Fibroblast of skin of scalp (primary cell): Measurements from ENCODE around the gene EPHB1.
A peak's percentile ranks its signal among the peaks of the same experiment; 100 is the strongest.

Source experiments
- DNase-seq: peaks from one replicate; pipeline ENCODE4 v3.0.0-alpha.2; 2013

EPHB1 gene

GRCh38 chr3:134916276-134916961 is 121.4 kb downstream of the EPHB1 start:
- DNase-seq = no peak

DNA sequence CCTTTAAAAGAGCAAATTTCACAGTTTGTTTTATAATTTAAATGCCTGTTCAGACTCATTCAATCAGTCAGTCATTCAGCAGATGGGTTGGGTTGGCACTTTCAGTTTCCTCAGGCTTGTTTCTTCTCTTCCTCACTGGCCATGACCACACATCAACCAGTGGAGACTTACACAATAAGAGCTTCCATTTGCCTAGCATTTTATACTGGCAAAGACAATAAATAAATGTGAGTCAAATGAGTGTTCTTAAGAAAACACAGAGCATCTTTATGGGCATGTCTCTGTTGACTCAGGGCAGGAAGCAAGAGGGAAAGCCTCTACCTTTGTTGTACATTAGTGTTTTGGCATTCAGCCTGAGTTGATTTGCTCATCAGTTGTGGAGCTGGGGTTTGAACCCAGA is 122.6 kb downstream of the EPHB1 start:
- DNase-seq = no peak

GRCh38 chr3:134918441-134918840 is 123.4 kb downstream of the EPHB1 start:
- no peak for DNase-seq

GRCh38 chr3:134922101-134922500 is 127.0 kb downstream of the EPHB1 start:
- DNase-seq = no peak

- DNase-seq = no peak
Observed at GRCh38 chr3:134922866-134923265, 127.8 kb downstream of the EPHB1 start.

GRCh38 chr3:134923286-134923685 is 128.2 kb downstream of the EPHB1 start:
- DNase-seq = no peak

DNA sequence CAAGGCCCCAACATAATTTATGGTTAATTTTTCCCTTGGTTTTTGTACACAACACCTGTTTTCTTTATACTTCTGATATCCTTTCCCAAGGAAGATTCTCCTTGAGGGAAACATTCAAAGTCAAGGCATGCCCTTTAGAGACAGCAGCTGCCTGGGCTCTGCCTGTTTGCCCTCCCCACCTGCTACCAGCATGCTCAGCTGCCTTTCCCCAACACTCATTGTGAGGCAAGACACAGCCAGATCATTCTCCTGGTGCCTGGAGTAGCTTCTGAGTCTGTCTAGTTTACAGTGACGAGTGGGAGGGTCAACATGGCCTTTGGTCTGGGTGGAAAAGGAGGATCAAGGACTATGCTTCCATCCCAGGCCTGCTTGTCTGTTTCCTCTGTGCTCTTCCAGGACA is 132.5 kb downstream of the EPHB1 start:
- no peak for DNase-seq

DNA sequence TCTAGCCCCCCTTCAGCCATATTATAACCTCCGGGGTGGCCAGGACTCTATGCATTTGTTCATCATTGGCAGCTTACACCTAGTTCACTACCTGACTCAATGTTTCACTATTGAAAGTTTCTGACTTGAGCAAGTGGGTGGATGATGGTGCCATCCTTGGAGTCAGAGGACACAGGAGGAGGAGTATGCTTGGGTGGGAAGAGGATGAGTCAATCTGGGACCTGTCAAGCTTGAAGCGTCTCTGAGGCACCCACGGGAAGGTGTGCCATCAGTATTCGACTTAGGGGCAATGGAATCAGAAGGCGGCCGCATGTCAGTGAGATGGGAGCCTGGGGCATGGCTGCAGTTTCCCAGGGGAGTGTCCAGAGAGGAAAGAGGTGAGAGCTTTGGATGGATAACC is 133.3 kb downstream of the EPHB1 start:
- DNase-seq = no peak

- no peak for DNase-seq
Observed at GRCh38 chr3:134928819-134929218, 133.8 kb downstream of the EPHB1 start.

DNA sequence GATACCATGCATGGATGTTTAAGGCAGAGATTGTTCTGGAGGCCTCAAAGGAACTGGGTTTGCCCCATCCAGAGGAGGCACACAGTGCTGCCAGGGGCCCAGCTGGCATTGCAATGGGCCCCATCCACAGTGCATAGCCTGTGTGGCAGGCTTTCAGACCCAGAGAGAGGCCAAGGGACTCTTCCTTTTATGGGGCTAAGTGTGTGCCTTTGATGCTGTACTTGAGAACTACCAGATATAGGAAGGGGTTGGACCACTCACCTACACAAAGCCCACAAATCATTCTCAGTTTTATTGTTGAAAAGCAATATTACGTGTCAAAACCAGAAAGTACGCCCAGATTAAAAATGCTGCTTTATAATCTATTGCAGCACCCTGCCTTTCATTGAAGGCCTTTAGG is 134.9 kb downstream of the EPHB1 start:
- no peak for DNase-seq

DNA sequence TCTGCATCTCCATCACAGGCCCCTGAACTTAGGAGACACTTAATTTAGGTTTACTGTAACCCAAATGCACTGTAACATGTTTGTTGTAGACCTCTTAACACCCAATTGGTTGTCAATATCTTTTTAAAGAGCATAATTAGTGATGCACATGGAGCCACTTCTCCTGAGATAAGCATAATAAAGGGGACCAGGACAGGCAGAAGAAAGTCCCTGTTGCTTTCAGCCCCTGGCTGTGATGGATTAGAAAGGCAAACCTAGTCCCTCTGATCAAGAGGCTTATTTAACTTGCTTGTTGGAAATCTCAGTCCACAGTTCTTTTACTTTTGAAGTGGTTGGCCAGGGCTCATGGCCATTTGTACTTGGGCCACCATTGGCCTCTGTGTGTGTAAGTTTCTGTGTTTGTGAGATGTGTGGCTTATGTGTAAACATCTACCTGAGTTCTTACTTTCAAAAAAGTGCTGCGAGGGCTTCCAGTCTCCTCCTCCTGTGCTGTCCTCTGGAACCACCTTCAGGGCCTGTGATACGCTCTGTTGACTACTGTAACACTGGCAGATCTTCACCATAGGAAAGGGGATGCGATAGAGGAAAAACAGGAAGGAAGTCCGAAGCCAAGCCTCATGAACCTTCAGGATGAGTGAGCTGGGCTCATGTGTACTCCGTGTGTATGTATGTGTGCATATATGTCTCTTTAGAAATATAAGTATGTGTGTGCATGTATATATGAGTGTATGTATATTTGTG is 136.2 kb downstream of the EPHB1 start:
- no peak for DNase-seq

DNA sequence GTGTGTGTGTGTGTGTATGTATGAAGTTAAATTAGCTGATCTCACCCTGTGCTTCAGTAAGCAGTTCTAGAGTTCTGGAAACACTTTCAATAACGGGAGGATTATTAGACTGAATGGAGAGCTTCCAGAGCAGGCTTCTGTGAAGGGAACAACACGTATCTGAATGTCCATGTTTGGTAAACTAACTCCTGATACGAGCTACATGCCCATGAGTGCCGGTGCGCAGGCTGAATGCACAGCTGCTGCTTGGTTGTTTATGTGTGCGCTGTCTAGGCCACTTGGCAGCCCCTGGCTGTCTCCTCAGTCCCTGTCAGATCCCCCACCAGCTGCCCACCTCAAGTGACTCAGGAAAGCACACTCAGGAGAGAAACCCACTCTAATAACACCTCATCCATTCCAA is 137.0 kb downstream of the EPHB1 start:
- DNase-seq = no peak

- DNase-seq = no peak
Observed at GRCh38 chr3:134933997-134934396, 138.9 kb downstream of the EPHB1 start.

DNA sequence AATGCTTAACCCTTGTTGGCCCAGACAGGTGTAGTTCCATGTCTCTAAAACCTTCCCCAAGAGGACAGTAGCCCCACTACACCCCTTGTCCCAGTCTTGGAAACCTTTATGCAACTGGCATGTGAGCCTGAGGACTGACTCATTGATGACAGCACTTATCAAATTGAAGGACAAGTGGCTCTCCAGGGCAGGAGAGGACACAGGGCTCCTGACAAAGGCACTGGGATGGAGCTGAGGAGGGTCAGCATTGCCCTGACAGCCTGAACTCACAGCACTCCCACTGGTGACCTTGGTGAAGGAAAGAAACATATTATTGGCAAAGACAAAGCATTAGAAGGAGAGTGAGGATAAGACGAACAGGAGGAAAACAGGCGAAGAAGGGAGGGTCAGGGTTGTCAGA is 139.9 kb downstream of the EPHB1 start:
- DNase-seq = no peak

DNA sequence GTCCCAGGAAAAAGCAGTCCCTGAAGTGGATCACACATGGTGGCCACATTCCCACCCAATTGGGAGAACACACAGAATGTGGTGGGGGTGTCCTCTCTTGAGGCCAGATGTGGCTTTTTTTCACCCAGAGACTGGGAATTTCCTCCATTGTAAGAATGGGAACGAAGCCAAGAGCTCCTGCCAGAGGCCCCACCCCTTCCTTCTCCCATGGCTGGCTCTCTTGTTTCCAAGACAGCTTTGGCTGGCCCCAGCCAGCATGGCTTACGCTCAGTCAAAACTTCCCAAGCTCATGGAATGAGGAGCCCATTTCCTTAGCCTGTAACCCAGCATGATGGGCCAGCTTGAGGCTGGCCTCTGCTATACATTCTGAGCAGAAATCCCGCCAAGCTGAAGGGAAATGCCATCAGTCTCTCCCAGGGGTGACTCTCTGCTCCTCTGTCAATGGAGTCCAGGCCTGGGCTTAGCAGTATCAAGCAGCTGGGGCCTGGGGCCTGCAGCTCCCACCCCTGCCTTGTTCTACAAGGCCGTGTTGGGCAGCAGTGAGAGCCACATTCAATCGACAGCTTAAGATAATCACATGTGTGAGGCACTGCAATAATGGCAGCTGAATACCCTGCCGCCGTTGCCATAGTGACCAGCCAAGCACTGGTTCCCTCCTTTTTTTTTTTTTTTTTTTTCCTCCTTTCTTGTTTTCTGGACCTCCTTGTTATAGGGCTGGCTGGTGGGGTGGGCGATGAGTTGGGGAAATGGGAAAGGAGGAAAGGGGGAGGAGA is 142.4 kb downstream of the EPHB1 start:
- peak; percentile 14 for DNase-seq

- DNase-seq = no peak
Observed at GRCh38 chr3:134938029-134938525, 143.0 kb downstream of the EPHB1 start.

GRCh38 chr3:134939978-134940377 is 144.9 kb downstream of the EPHB1 start:
- no peak for DNase-seq

- DNase-seq = no peak
Observed at GRCh38 chr3:134941820-134942219, 146.8 kb downstream of the EPHB1 start.

- no peak for DNase-seq
Observed at GRCh38 chr3:134944429-134944828, 149.4 kb downstream of the EPHB1 start.

GRCh38 chr3:134949150-134949549 is 154.1 kb downstream of the EPHB1 start:
- no peak for DNase-seq

- DNase-seq = no peak
Observed at GRCh38 chr3:134952371-134952770, 157.3 kb downstream of the EPHB1 start.

DNA sequence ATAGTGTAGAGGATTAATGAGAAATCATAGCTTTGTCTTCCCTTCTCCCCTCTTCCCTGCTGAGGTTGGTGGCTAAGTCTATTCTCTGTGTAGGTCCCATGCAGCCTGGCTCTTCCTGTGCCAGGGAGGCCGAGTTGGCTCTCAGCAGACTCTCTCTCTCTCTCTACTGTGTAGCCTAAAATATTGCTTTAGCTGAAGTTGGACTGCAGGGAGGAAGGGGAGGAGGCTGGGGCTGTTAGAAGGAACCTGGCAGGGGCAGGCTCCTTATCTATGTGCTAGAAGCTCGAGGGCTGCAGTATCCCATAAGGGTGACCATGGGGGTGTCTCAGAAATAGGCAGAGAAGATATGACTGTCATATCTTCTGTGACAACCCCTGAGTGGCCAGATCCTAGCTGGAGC is 160.8 kb downstream of the EPHB1 start:
- no peak for DNase-seq

- no peak for DNase-seq
Observed at GRCh38 chr3:134956395-134956794, 161.3 kb downstream of the EPHB1 start.
